H9 (cell line): ENCODE measurements around the gene TTC24. TPM values are rescaled to one million over a fixed set of nuclear protein-coding genes. Genes with fewer than 3 reads are reported as not detected.

ENCODE experiments used
- DNase-seq: peaks from one replicate; pipeline ENCODE4 v3.0.0-alpha.2; 2017
- H2AFZ ChIP-seq: one replicate; pipeline ENCODE4 v1.6.1; 2013; ENCODE audit warnings: mild to moderate bottlenecking, low read length, control low read depth, moderate library complexity
- H2AK5ac ChIP-seq: 2 replicates; pipeline ENCODE4 v1.6.1; 2013; ENCODE audit warnings: low read length, control low read depth, mixed read lengths; ENCODE audit not compliant: insufficient read length
- H2BK120ac ChIP-seq: one replicate; pipeline ENCODE4 v1.6.1; 2013; ENCODE audit warnings: low read depth, mild to moderate bottlenecking, low read length, control low read depth, inconsistent platforms; ENCODE audit not compliant: poor library complexity, severe bottlenecking
- H2BK12ac ChIP-seq: 2 replicates; pipeline ENCODE4 v1.6.1; 2013; ENCODE audit warnings: low read length, control low read depth, mixed read lengths, low read depth; ENCODE audit not compliant: insufficient read length
- H2BK15ac ChIP-seq: 2 replicates; pipeline ENCODE4 v1.6.1; 2013; ENCODE audit warnings: low read depth, low read length, control low read depth
- H2BK20ac ChIP-seq: one replicate; pipeline ENCODE4 v1.6.1; 2013; ENCODE audit warnings: low read depth, mild to moderate bottlenecking, low read length, control low read depth, inconsistent platforms; ENCODE audit not compliant: poor library complexity, severe bottlenecking
- H2BK5ac ChIP-seq: 2 replicates; pipeline ENCODE4 v1.6.1; 2013; ENCODE audit warnings: low read length, control low read depth, mixed read lengths; ENCODE audit not compliant: insufficient read length
- H3K14ac ChIP-seq: 2 replicates; pipeline ENCODE4 v1.6.1; 2013; ENCODE audit warnings: low read length, control low read depth; ENCODE audit not compliant: insufficient read depth
- H3K18ac ChIP-seq: 2 replicates; pipeline ENCODE4 v1.6.1; 2013; ENCODE audit warnings: low read depth, mild to moderate bottlenecking, mixed read lengths, low read length, control low read depth; ENCODE audit not compliant: insufficient read length
- H3K23ac ChIP-seq: 2 replicates; pipeline ENCODE4 v1.6.1; 2013; ENCODE audit warnings: low read length, control low read depth, mixed read lengths, low read depth; ENCODE audit not compliant: insufficient read length
- H3K23me2 ChIP-seq: 2 replicates; pipeline ENCODE4 v1.6.1; 2013; ENCODE audit warnings: low read depth, mild to moderate bottlenecking, mixed read lengths, low read length, control low read depth; ENCODE audit not compliant: insufficient read length, poor library complexity, severe bottlenecking
- H3K27ac ChIP-seq: 2 replicates; pipeline ENCODE4 v1.5.1; 2013; ENCODE audit warnings: low read length, control low read depth, mixed read lengths, low read depth; ENCODE audit not compliant: insufficient read length
- H3K27me3 ChIP-seq: 2 replicates; pipeline ENCODE4 v1.6.1; 2013; ENCODE audit warnings: low read length, control low read depth, inconsistent platforms; ENCODE audit not compliant: insufficient read depth
- H3K4ac ChIP-seq: 2 replicates; pipeline ENCODE4 v1.6.1; 2013; ENCODE audit warnings: low read depth, mild to moderate bottlenecking, control low read depth, inconsistent platforms, low read length, moderate library complexity
- H3K4me1 ChIP-seq: 2 replicates; pipeline ENCODE4 v1.6.1; 2013; ENCODE audit warnings: low read length, control low read depth, inconsistent platforms; ENCODE audit not compliant: insufficient read depth
- H3K4me2 ChIP-seq: 2 replicates; pipeline ENCODE4 v1.6.1; 2013; ENCODE audit warnings: low read length, control low read depth, mixed read lengths; ENCODE audit not compliant: insufficient read length, insufficient read depth
- H3K56ac ChIP-seq: 2 replicates; pipeline ENCODE4 v1.6.1; 2013; ENCODE audit warnings: low read depth, mild to moderate bottlenecking, mixed read lengths, low read length, control low read depth; ENCODE audit not compliant: insufficient read length
- H3K79me1 ChIP-seq: 2 replicates; pipeline ENCODE4 v1.6.1; 2013; ENCODE audit warnings: low read depth, mild to moderate bottlenecking, moderate library complexity, low read length, control low read depth, inconsistent platforms; ENCODE audit not compliant: insufficient read depth, poor library complexity, severe bottlenecking
- H3K79me2 ChIP-seq: 2 replicates; pipeline ENCODE4 v1.6.1; 2013; ENCODE audit warnings: low read length, control low read depth, inconsistent platforms; ENCODE audit not compliant: insufficient read depth
- H3K9ac ChIP-seq: 2 replicates; pipeline ENCODE4 v1.6.1; 2013; ENCODE audit warnings: low read length, control low read depth, mixed read lengths; ENCODE audit not compliant: insufficient read length; ENCODE audit errors: extremely low read depth
- H3K9me3 ChIP-seq: one replicate; pipeline ENCODE4 v1.6.1; 2013; ENCODE audit warnings: low read depth, low read length, inconsistent platforms; ENCODE audit not compliant: control insufficient read depth
- H3T11ph ChIP-seq: one replicate; pipeline ENCODE4 v1.6.1; 2013; ENCODE audit warnings: mild to moderate bottlenecking, low read length, control low read depth, inconsistent platforms
- H4K20me1 ChIP-seq: one replicate; pipeline ENCODE4 v1.6.1; 2013; ENCODE audit not compliant: control insufficient read depth, insufficient read length, insufficient read depth
- H4K5ac ChIP-seq: 2 replicates; pipeline ENCODE4 v1.6.1; 2013; ENCODE audit warnings: low read depth, mild to moderate bottlenecking, mixed read lengths, low read length, control low read depth; ENCODE audit not compliant: insufficient read length
- H4K8ac ChIP-seq: replicated peaks from 2 replicates; pipeline ENCODE4 v1.6.1; 2013; ENCODE audit warnings: low read length, control low read depth, mixed read lengths, low read depth; ENCODE audit not compliant: insufficient read length
- H4K91ac ChIP-seq: 2 replicates; pipeline ENCODE4 v1.6.1; 2013; ENCODE audit warnings: low read depth, mild to moderate bottlenecking, moderate library complexity, mixed read lengths, low read length, control low read depth; ENCODE audit not compliant: insufficient read length
- H3K27ac Mint-ChIP-seq, 3 experiments: 2 replicates in 2 of 3; 3 replicates in 1 of 3; pipeline ENCODE4 v1.8.0; 2020 to 2021; ENCODE audit warnings: mixed read lengths in 3 of 3, mild to moderate bottlenecking in 1 of 3, moderate library complexity in 1 of 3
- H3K27me3 Mint-ChIP-seq: 2 replicates; pipeline ENCODE4 v1.8.0; 2021; ENCODE audit warnings: low read depth, mild to moderate bottlenecking, moderate library complexity, mixed read lengths
- H3K36me3 Mint-ChIP-seq, 3 experiments: 2 replicates in 2 of 3; 3 replicates in 1 of 3; pipeline ENCODE4 v1.8.0; 2020 to 2021; ENCODE audit warnings: low read depth in 3 of 3, mixed read lengths in 3 of 3; ENCODE audit not compliant: insufficient read depth in 1 of 3
- H3K4me1 Mint-ChIP-seq, 2 experiments: 2 replicates each; pipeline ENCODE4 v1.8.0; 2020; ENCODE audit warnings: mixed read lengths in 2 of 2
- H3K4me3 Mint-ChIP-seq, 2 experiments: 2 replicates in 1 of 2; 3 replicates in 1 of 2; pipeline ENCODE4 v1.8.0; 2020 to 2021; ENCODE audit warnings: mild to moderate bottlenecking in 2 of 2, mixed read lengths in 2 of 2, moderate library complexity in 1 of 2
- H3K9me3 Mint-ChIP-seq, 2 experiments: 2 replicates in 1 of 2; 3 replicates in 1 of 2; pipeline ENCODE4 v1.8.0; 2020; ENCODE audit warnings: mild to moderate bottlenecking in 2 of 2, mixed read lengths in 2 of 2, moderate library complexity in 1 of 2
- CTCF ChIP-seq: fragments of 200-600 bp; sonication (generic); conservative IDR thresholded peaks from 3 replicates; pipeline ENCODE4 v1.8.0; 2021; ENCODE audit warnings: antibody characterized with exemption, mild to moderate bottlenecking
- WGBS: extraction: QIAGEN DNeasy Blood & Tissue Kit; methylation state at CpG from one replicate; pipeline ENCODE4 v1.1.7; 2013; ENCODE audit warnings: missing lambda C conversion rate, low lambda C conversion rate, mixed read lengths; ENCODE audit not compliant: insufficient read length; ENCODE audit errors: extremely low coverage; 5-methylcytosine and 5-hydroxymethylcytosine counted together
- total RNA-seq: library from RNA; stranded (reverse); gene quantifications from 2 replicates; pipeline ENCODE4 v1.2.1, GENCODE V29; 2021

TTC24 gene
- total RNA-seq, 1 experiment from 2014 or later: 0.26 TPM

- Histone ChIP-seq H3K27me3 (no peaks in the 10 kb centered on the region; the same call in 1 of the 2 replicates), H3K4me2 (no peak overlapping the region), H2BK5ac (no peak overlapping the region), H4K91ac (no peak overlapping the region), H2BK12ac (no peak overlapping the region), H4K5ac (no peak overlapping the region), H3K79me2 (no peaks in the 10 kb centered on the region), H2BK20ac (no peak overlapping the region), H3T11ph (no peak overlapping the region), H3K9me3 (no peaks in the 10 kb centered on the region), H3K23ac (no peak overlapping the region), H3K27ac (no peak overlapping the region), H3K4ac (no peak overlapping the region), H2AFZ (no peak overlapping the region), H4K8ac (no peak overlapping the region), H4K20me1 (no peaks in the 10 kb centered on the region), H2AK5ac (no peak overlapping the region), H3K23me2 (no peaks in the 10 kb centered on the region), H3K14ac (no peak overlapping the region), H3K79me1 (no peaks in the 10 kb centered on the region), H2BK15ac (no peak overlapping the region), H3K9ac (no peak overlapping the region), H2BK120ac (no peak overlapping the region), H3K18ac (no peak overlapping the region), H3K4me1 (no peaks in the 10 kb centered on the region; the same call in 1 of the 2 replicates), H3K56ac (no peak overlapping the region)
- H3K27me3 Mint-ChIP-seq: 0 out of 2 replicates have a peak, but pooled peaks cover 2% of the 10 kb centered on the region
- no peak for DNase-seq
- peak overlapping the region in 1 of 3 experiments; percentile 16; a peak in 1 of 7 replicates for H3K27ac Mint-ChIP-seq
- H3K36me3 Mint-ChIP-seq: no peaks in the 10 kb centered on the region
- peaks cover 19% of the 10 kb centered on the region in 2 experiments for H3K4me1 Mint-ChIP-seq
- H3K9me3 Mint-ChIP-seq: no peaks in the 10 kb centered on the region
- TF ChIP-seq CTCF: no peak
- H3K4me3 Mint-ChIP-seq: no peak overlapping the region
- WGBS: no CpG with 5 or more reads among the region's 21 CpGs
Observed at GRCh38 chr1:156581661-156582387, 2.3 kb downstream of the TTC24 start.
